Neural crest cell (in vitro differentiated cells): ENCODE measurements around the gene PELI3. TPM values are rescaled to one million over a fixed set of nuclear protein-coding genes. Genes with fewer than 3 reads are reported as not detected.
A peak's percentile ranks its signal among the peaks of the same experiment; 100 is the strongest.

Source experiments
- DNase-seq: peaks from one replicate; pipeline ENCODE4 v3.0.0; 2021; ENCODE audit warnings: low read depth, mixed read lengths, low spot score
- H3K27ac Mint-ChIP-seq: one replicate; pipeline ENCODE4 v1.8.0; 2021; ENCODE audit warnings: mild to moderate bottlenecking, mixed read lengths; ENCODE audit not compliant: unreplicated experiment
- H3K27me3 Mint-ChIP-seq: 2 replicates; pipeline ENCODE4 v1.8.0; 2021; ENCODE audit warnings: low read depth, mild to moderate bottlenecking, mixed read lengths
- H3K36me3 Mint-ChIP-seq: 2 replicates; pipeline ENCODE4 v1.8.0; 2021; ENCODE audit warnings: low read depth, mild to moderate bottlenecking, mixed read lengths
- H3K4me1 Mint-ChIP-seq: 2 replicates; pipeline ENCODE4 v1.8.0; 2021; ENCODE audit warnings: mixed read lengths
- H3K4me3 Mint-ChIP-seq: one replicate; pipeline ENCODE4 v1.8.0; 2021; ENCODE audit warnings: mild to moderate bottlenecking, mixed read lengths
- H3K9me3 Mint-ChIP-seq: 2 replicates; pipeline ENCODE4 v1.8.0; 2021; ENCODE audit warnings: mixed read lengths
- CTCF ChIP-seq: fragments of 200-600 bp; sonication (generic); conservative IDR thresholded peaks from 2 replicates; pipeline ENCODE4 v1.5.0; 2021; ENCODE audit warnings: antibody characterized with exemption, mild to moderate bottlenecking
- total RNA-seq: library from RNA; stranded (reverse); gene quantifications from 2 replicates; pipeline ENCODE4 v1.2.1, GENCODE V29; 2021

Gene PELI3
- total RNA-seq, 1 donor from 2014 or later: 13.3 TPM

- H3K36me3 Mint-ChIP-seq: no peaks in the 10 kb centered on the region
These were observed 8.9 kb downstream of the PELI3 start for GRCh38 chr11:66475349-66476172.

GRCh38 chr11:66476173-66476840, 9.6 kb downstream of the PELI3 start:
- Mint-ChIP-seq H3K9me3 (no peaks in the 10 kb centered on the region), H3K4me1 (peaks cover 24% of the 10 kb centered on the region), H3K4me3 (peak overlapping the region; percentile 96), H3K27ac (no peak overlapping the region), H3K27me3 (no peaks in the 10 kb centered on the region), H3K36me3 (no peaks in the 10 kb centered on the region)
- no peak for TF ChIP-seq CTCF
- DNase-seq: no peak

More at GRCh38 chr11:66475349-66476172, 8.9 kb downstream of the PELI3 start:
- Mint-ChIP-seq H3K9me3 (no peaks in the 10 kb centered on the region), H3K4me3 (no peak overlapping the region), H3K27me3 (no peaks in the 10 kb centered on the region), H3K27ac (no peak overlapping the region), H3K4me1 (peaks cover 23% of the 10 kb centered on the region)
- no peak for DNase-seq
- no peak for TF ChIP-seq CTCF

GRCh38 chr11:66476841-66477251, 10.1 kb downstream of the PELI3 start:
- peaks cover 24% of the 10 kb centered on the region for H3K4me1 Mint-ChIP-seq
- no peaks in the 10 kb centered on the region for H3K27me3 Mint-ChIP-seq
- H3K36me3 Mint-ChIP-seq: no peaks in the 10 kb centered on the region
- no peak for DNase-seq
- no peak overlapping the region for H3K27ac Mint-ChIP-seq
- no peaks in the 10 kb centered on the region for H3K9me3 Mint-ChIP-seq
- TF ChIP-seq CTCF: no peak
- peak overlapping the region; percentile 96 for H3K4me3 Mint-ChIP-seq

- Mint-ChIP-seq H3K4me3 (peak overlapping the region; percentile 96), H3K27ac (no peak overlapping the region), H3K27me3 (no peaks in the 10 kb centered on the region)
These were observed 10.8 kb downstream of the PELI3 start for GRCh38 chr11:66477263-66478201.

More at GRCh38 chr11:66477263-66478201, 10.8 kb downstream of the PELI3 start:
- TF ChIP-seq CTCF: no peak
- no peak for DNase-seq
- peaks cover 28% of the 10 kb centered on the region for H3K4me1 Mint-ChIP-seq
- no peaks in the 10 kb centered on the region for H3K36me3 Mint-ChIP-seq
- H3K9me3 Mint-ChIP-seq: no peaks in the 10 kb centered on the region
